ELF-1 (cell line): ENCODE data around the gene SH3PXD2A.
A peak's percentile ranks its signal among the peaks of the same experiment; 100 is the strongest.

ENCODE experiments used
- DNase-seq: peaks from one replicate; pipeline ENCODE4 v3.0.0-alpha.2; 2016; ENCODE audit warnings: low read depth, low spot score

The SH3PXD2A gene

GRCh38 chr10:103727546-103727963 is 127.8 kb downstream of the SH3PXD2A start:
- DNase-seq: no peak

GRCh38 chr10:103726637-103727036 is 128.7 kb downstream of the SH3PXD2A start:
- DNase-seq: no peak

- no peak for DNase-seq
These were observed 130.1 kb downstream of the SH3PXD2A start for GRCh38 chr10:103725242-103725641.

- no peak for DNase-seq
These were observed 130.6 kb downstream of the SH3PXD2A start for GRCh38 chr10:103724771-103725170.

- DNase-seq: no peak
These were observed 131.3 kb downstream of the SH3PXD2A start for GRCh38 chr10:103724074-103724473.

- no peak for DNase-seq
These were observed 131.8 kb downstream of the SH3PXD2A start for GRCh38 chr10:103723557-103723956.

- no peak for DNase-seq
These were observed 132.7 kb downstream of the SH3PXD2A start for GRCh38 chr10:103722632-103723031.

- DNase-seq: no peak
These were observed 134.4 kb downstream of the SH3PXD2A start for GRCh38 chr10:103720964-103721335.

- peak; percentile 82 for DNase-seq
These were observed 134.9 kb downstream of the SH3PXD2A start for GRCh38 chr10:103720328-103720963.

- DNase-seq: no peak
These were observed 136.3 kb downstream of the SH3PXD2A start for GRCh38 chr10:103719036-103719435.

GRCh38 chr10:103718247-103718620 is 137.1 kb downstream of the SH3PXD2A start:
- DNase-seq: no peak

GRCh38 chr10:103717341-103718246 is 137.8 kb downstream of the SH3PXD2A start:
- peak; percentile 81 for DNase-seq

- DNase-seq: peak; percentile 84
These were observed 138.9 kb downstream of the SH3PXD2A start for GRCh38 chr10:103716206-103717160.

- no peak for DNase-seq
These were observed 139.9 kb downstream of the SH3PXD2A start for GRCh38 chr10:103715430-103715829.

- no peak for DNase-seq
These were observed 141.0 kb downstream of the SH3PXD2A start for GRCh38 chr10:103714232-103714891.

GRCh38 chr10:103713676-103714075 is 141.7 kb downstream of the SH3PXD2A start:
- no peak for DNase-seq

- DNase-seq: peak; percentile 88
These were observed 142.4 kb downstream of the SH3PXD2A start for GRCh38 chr10:103712898-103713498.

- no peak for DNase-seq
These were observed 143.2 kb downstream of the SH3PXD2A start for GRCh38 chr10:103712146-103712545.

GRCh38 chr10:103711351-103711994 is 143.9 kb downstream of the SH3PXD2A start:
- DNase-seq: no peak

- DNase-seq: no peak
These were observed 144.9 kb downstream of the SH3PXD2A start for GRCh38 chr10:103710490-103710889.
